NCI-H2029 (cell line): ENCODE measurements around the gene SMIM21.

Source experiments
- DNase-seq: peaks from one replicate; lab custom pipeline; 2025; lab: John Stamatoyannopoulos, UW

SMIM21 gene

GRCh38 chr18:75427603-75428002 lies at the start of gene SMIM21:
Gene SMIM21 (minus strand): TSS chr18:75427703. CDS start chr18:75427563, 140 bp downstream.
- DNase-seq = no peak

- DNase-seq = no peak
Measured at GRCh38 chr18:75475228-75475627, 47.7 kb upstream of the SMIM21 start.

GRCh38 chr18:75474332-75474731 lies 46.8 kb upstream of the SMIM21 start:
- no peak for DNase-seq

- DNase-seq = no peak
Measured at GRCh38 chr18:75473316-75473715, 45.8 kb upstream of the SMIM21 start.

GRCh38 chr18:75472906-75473305 lies 45.4 kb upstream of the SMIM21 start:
- no peak for DNase-seq

- DNase-seq = no peak
Measured at GRCh38 chr18:75472396-75472795, 44.9 kb upstream of the SMIM21 start.

- DNase-seq = no peak
Measured at GRCh38 chr18:75471850-75472249, 44.3 kb upstream of the SMIM21 start.

- DNase-seq = no peak
Measured at GRCh38 chr18:75467851-75468250, 40.3 kb upstream of the SMIM21 start.

GRCh38 chr18:75467281-75467795 lies 39.8 kb upstream of the SMIM21 start:
- no peak for DNase-seq

- DNase-seq = no peak
Measured at GRCh38 chr18:75464356-75464755, 36.9 kb upstream of the SMIM21 start.

- no peak for DNase-seq
Measured at GRCh38 chr18:75462178-75462832, 34.8 kb upstream of the SMIM21 start.

GRCh38 chr18:75456199-75456631 lies 28.7 kb upstream of the SMIM21 start:
- DNase-seq = no peak

GRCh38 chr18:75455249-75456198 lies 28.0 kb upstream of the SMIM21 start:
- no peak for DNase-seq

GRCh38 chr18:75454022-75454795 lies 26.7 kb upstream of the SMIM21 start:
- DNase-seq = no peak

GRCh38 chr18:75450906-75451305 lies 23.4 kb upstream of the SMIM21 start:
- DNase-seq = no peak

- no peak for DNase-seq
Measured at GRCh38 chr18:75441896-75442295, 14.4 kb upstream of the SMIM21 start.

- no peak for DNase-seq
Measured at GRCh38 chr18:75439348-75439747, 11.8 kb upstream of the SMIM21 start.

- DNase-seq = no peak
Measured at GRCh38 chr18:75438891-75439290, 11.4 kb upstream of the SMIM21 start.

GRCh38 chr18:75437979-75438378 lies 10.5 kb upstream of the SMIM21 start:
- DNase-seq = no peak

- DNase-seq = no peak
Measured at GRCh38 chr18:75433098-75433497, 5.6 kb upstream of the SMIM21 start.

GRCh38 chr18:75429975-75430374 lies 2.5 kb upstream of the SMIM21 start:
- DNase-seq = no peak

GRCh38 chr18:75428490-75428889 lies 987 bp upstream of the SMIM21 start:
- no peak for DNase-seq
